Breast epithelium (tissue), 3 donors: ENCODE data around the gene FAM227B.

Source experiments
- CTCF ChIP-seq, 3 donors: fragments of 450-650 bp; IDR thresholded peaks; one replicate each; pipeline ENCODE4 v1.5.1; 2016 to 2017; ENCODE audit warnings: antibody characterized with exemption in 3 of 3, mild to moderate bottlenecking in 3 of 3, moderate library complexity in 3 of 3
- POLR2A ChIP-seq: fragments of 450-650 bp; IDR thresholded peaks from one replicate; pipeline ENCODE4 v1.6.1; 2016; ENCODE audit warnings: antibody characterized with exemption, mild to moderate bottlenecking, moderate library complexity

DNA sequence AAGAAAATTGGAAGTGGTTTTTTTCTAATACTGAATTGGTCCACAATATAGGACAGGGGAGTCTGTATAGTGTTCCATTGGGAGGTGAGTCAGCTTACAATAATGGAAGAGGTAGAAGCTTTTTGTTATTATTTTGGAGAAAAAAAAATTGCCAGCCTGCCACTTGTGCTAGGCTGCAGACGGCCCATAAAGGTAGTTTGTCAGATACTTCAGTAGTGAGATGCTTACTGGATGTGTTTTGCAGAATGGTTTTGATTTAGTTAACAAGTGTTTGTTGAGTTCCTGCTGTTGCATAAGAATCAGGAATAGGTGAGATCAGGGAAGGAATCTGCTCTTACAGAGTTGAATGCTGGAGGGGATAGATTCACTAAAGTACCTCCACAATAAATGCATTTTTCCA is 1.3 kb upstream of the FAM227B start:
- TF ChIP-seq CTCF (IDR thresholded peaks at IDR 0.05): no peak
- TF ChIP-seq POLR2A: no peak
